GM19351 (cell line): Measurements from ENCODE around the gene WSCD2.

Source experiments
- ATAC-seq: cut with Tn5 transposase; IDR thresholded peaks from one replicate; pipeline ENCODE4 v1.9.1; 2021; ENCODE audit warnings: mild to moderate bottlenecking, moderate library complexity; ENCODE audit not compliant: unreplicated experiment

The WSCD2 gene

GRCh38 chr12:108126212-108126611, 2.9 kb upstream of the WSCD2 start:
- no peak for ATAC-seq

DNA sequence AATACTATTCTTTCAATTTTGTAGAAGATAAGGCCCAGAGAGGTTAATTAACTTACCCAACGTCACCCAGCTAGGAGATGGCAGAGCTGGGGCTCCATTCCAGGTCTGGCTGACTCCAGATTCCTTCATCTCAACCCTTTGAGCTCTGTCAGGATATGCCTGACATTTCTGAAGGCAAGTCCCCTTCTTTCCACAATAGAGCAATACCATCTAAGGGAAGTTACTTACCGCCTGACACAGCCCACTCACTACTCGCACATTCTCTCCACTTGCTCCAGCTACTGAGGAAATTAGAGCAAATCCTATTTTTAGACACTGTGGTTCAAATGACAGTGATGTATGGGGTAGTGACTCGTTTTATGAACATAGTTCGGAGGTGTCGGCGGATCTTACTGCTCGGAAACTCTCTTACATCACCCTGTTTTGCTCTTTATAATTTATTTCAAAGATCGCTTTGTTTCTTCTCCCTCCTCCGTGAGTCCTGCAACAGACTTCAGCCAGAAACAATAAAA, 2.0 kb upstream of the WSCD2 start:
- ATAC-seq: no peak

- ATAC-seq: no peak
Measured at GRCh38 chr12:108127654-108128053, 1.4 kb upstream of the WSCD2 start.

- no peak for ATAC-seq
Measured at GRCh38 chr12:108128221-108129016, 669 bp upstream of the WSCD2 start.

DNA sequence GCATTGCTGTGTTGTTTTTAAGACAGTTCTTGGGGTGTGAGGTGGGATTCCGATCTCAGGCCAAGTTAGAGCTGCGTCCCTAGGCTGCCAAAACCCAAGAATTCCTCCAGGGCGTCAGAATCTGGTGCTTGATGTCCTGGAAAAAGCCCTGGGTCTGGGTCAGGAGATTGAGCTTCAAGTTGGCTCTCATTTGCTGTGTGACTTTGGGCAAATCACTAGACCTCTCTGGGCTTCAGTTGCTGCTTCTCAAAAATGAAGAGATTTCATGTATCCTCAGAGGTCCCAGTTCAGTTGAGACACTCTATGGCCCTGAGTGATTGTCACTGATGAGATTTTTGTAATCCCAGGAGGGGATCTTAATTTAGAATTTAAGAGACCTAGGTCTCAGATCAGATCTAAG, 1.9 kb downstream of the WSCD2 start:
- ATAC-seq: no peak

GRCh38 chr12:108131657-108132126, 2.6 kb downstream of the WSCD2 start:
- no peak for ATAC-seq

GRCh38 chr12:108133482-108133881, 4.4 kb downstream of the WSCD2 start:
- ATAC-seq: no peak

GRCh38 chr12:108134744-108135143, 5.7 kb downstream of the WSCD2 start:
- no peak for ATAC-seq

GRCh38 chr12:108135627-108136026, 6.5 kb downstream of the WSCD2 start:
- ATAC-seq: no peak

DNA sequence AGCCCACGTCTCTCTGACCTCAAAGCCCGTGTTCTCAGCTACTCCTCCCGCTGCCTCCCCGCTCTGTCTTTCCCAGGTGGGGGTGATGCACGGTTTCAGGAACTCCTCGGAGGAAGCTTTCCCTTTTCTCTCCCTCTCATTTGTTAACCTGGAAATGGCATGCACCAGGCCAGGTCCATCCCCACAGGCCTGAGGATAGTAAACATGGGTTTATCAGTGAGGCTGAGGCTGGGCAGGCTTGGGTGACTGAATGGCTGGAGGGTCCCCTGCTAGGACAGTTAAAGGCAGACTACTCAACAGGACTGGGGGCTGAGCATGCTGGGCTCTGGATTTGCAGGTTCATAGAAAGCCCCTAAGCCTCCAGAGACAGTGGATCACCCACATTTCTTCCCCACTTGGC, 7.6 kb downstream of the WSCD2 start:
- ATAC-seq: no peak

DNA sequence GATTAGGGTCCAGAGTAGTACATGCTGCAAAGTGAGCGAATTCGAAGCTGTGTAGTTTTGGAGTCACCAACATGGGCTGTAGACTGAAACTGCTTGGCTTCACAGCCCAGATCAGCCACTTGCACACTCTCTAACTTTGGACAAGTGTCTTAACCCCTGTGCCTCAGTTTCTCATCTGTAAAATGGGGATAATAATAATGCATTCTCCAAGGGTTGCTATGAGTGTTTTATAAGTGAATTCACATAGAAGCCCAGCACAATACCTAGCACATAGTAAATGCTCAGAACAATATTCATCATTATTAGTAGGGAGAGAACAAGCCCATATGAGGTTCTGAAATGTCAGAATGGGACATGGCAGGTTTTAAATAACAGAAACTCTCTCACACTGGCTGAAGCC, 10.4 kb downstream of the WSCD2 start:
- no peak for ATAC-seq

GRCh38 chr12:108140501-108140900, 11.4 kb downstream of the WSCD2 start:
- no peak for ATAC-seq

- no peak for ATAC-seq
Measured at GRCh38 chr12:108141600-108142130, 12.6 kb downstream of the WSCD2 start.

DNA sequence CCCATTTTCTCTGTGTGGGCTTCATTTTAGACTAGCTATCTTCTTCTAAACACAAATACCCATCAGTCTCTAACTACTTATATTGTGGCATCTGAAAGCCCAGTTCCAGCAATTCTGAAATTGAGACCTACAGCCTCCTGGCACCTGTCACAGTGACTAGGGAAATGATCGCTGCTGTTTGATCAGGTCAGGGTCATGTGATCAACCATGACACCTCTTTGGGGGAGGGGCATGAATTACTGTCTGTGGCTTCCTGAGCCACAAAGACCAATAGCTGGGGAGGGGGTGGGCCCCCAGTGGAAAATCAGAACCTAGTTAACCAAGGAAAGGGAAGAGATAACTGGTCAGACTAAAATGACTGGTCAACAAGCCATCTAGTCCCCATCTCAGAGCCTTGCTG, 14.1 kb downstream of the WSCD2 start:
- ATAC-seq: no peak

DNA sequence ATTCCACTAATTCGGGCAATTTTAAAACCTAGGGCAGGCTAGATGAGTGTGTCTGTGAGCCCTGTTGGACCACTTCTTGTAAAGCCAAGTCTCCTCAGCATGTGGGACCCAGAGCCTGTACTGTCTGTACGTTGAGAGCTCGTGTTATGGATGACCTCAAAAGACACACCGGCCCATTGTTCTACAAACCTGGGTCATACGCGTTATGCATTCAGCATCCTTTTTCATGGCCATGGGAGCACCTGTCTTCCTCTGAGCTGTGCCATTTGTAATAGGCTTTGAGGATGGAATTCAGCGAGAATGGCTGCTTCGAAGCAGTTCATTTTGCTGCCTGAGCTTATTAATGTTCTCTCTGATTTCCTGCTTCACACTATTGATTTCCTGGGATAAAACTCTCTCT, 15.0 kb downstream of the WSCD2 start:
- ATAC-seq: no peak

GRCh38 chr12:108145011-108145410, 15.9 kb downstream of the WSCD2 start:
- no peak for ATAC-seq

GRCh38 chr12:108146035-108146893, 17.2 kb downstream of the WSCD2 start:
- no peak for ATAC-seq

GRCh38 chr12:108147279-108147678, 18.2 kb downstream of the WSCD2 start:
- no peak for ATAC-seq

- ATAC-seq: no peak
Measured at GRCh38 chr12:108148521-108149074, 19.5 kb downstream of the WSCD2 start.

- ATAC-seq: no peak
Measured at GRCh38 chr12:108150436-108150835, 21.3 kb downstream of the WSCD2 start.

GRCh38 chr12:108151533-108152169, 22.6 kb downstream of the WSCD2 start:
- no peak for ATAC-seq
